ENCODE data around the gene LRRC4.

Gene LRRC4

GRCh38 chr7:128044064-128044463 lies 12.8 kb upstream of the LRRC4 start:
- no peak for TF ChIP-seq CTCF (IDR thresholded peaks at IDR 0.05; ENCODE audit: control extremely low read depth, extremely low read depth, low read depth, missing control alignments)
- no peak for DNase-seq (ENCODE audit: extremely low spot score)
- POLR2A ChIA-PET = no interaction called here
- CTCF ChIA-PET = interaction anchor here (1.0 to 1.6 kb wide), 3 partner anchors 9 to 16 kb away, joined by 3 to 5 read pairs (median 5); no protein-coding TSS in a partner anchor

- TF ChIP-seq CTCF (IDR thresholded peaks at IDR 0.05; ENCODE audit: control extremely low read depth, extremely low read depth, low read depth, missing control alignments) = no peak
- POLR2A ChIA-PET = no interaction called here
- CTCF ChIA-PET = interaction anchor here (1.0 to 1.2 kb wide), 2 partner anchors 73 to 167 kb away, joined by 3 to 5 read pairs; no protein-coding TSS in a partner anchor
- no peak for DNase-seq (ENCODE audit: extremely low spot score)
Measured at GRCh38 chr7:128042012-128042411, 10.8 kb upstream of the LRRC4 start.

- DNase-seq (ENCODE audit: extremely low spot score) = no peak
- POLR2A ChIA-PET = no interaction called here
- CTCF ChIA-PET = interaction anchor here (1.0 to 1.2 kb wide), 3 partner anchors 12 to 168 kb away, joined by 3 to 5 read pairs (median 3); no protein-coding TSS in a partner anchor
- TF ChIP-seq CTCF (IDR thresholded peaks at IDR 0.05; ENCODE audit: control extremely low read depth, extremely low read depth, low read depth, missing control alignments) = no peak
Measured at GRCh38 chr7:128041203-128041602, 10.0 kb upstream of the LRRC4 start.

- POLR2A ChIA-PET = no interaction called here
- DNase-seq (ENCODE audit: extremely low spot score) = no peak
- CTCF ChIA-PET = interaction anchor here (1.1 kb wide), 1 partner anchor 17 kb away, joined by 4 read pairs; no protein-coding TSS in a partner anchor
- no peak for TF ChIP-seq CTCF (IDR thresholded peaks at IDR 0.05; ENCODE audit: control extremely low read depth, extremely low read depth, low read depth, missing control alignments)
Measured at GRCh38 chr7:128040205-128040604, 9.0 kb upstream of the LRRC4 start.

- no peak for DNase-seq (ENCODE audit: extremely low spot score)
- ChIA-PET CTCF (interaction anchor here (1.1 kb wide), 1 partner anchor 16 kb away, joined by 4 read pairs; no protein-coding TSS in a partner anchor), POLR2A (no interaction called here)
- TF ChIP-seq CTCF (IDR thresholded peaks at IDR 0.05; ENCODE audit: control extremely low read depth, extremely low read depth, low read depth, missing control alignments) = no peak
Measured at GRCh38 chr7:128039544-128039953, 8.3 kb upstream of the LRRC4 start.

GRCh38 chr7:128037880-128038619 lies 6.8 kb upstream of the LRRC4 start:
- DNase-seq (ENCODE audit: extremely low spot score) = no peak
- TF ChIP-seq CTCF (IDR thresholded peaks at IDR 0.05; ENCODE audit: control extremely low read depth, extremely low read depth, low read depth, missing control alignments) = no peak
- CTCF ChIA-PET = interaction anchor here (1.5 kb wide), 1 partner anchor 18 kb away, joined by 4 read pairs; no protein-coding TSS in a partner anchor
- POLR2A ChIA-PET = no interaction called here

Measured in GM10248 (cell line).